DND-41 (cell line): Measurements from ENCODE around the gene ASXL2.

Experiments used
- EZH2 ChIP-seq: IDR thresholded peaks from 3 replicates; pipeline ENCODE4 v1.6.1; 2012; ENCODE audit warnings: borderline replicate concordance, low read depth, mild to moderate bottlenecking, moderate library complexity, low read length, inconsistent platforms; ENCODE audit not compliant: severe bottlenecking
- TF ChIP-seq, protein P1 (sequence below): IDR thresholded peaks from 2 replicates; pipeline ENCODE4 v1.5.1; 2012; ENCODE audit warnings: borderline replicate concordance, low read length, moderate library complexity, mild to moderate bottlenecking; ENCODE audit not compliant: poor library complexity, severe bottlenecking; ENCODE audit errors: extremely low read depth

- TF ChIP-seq, protein P1, sequence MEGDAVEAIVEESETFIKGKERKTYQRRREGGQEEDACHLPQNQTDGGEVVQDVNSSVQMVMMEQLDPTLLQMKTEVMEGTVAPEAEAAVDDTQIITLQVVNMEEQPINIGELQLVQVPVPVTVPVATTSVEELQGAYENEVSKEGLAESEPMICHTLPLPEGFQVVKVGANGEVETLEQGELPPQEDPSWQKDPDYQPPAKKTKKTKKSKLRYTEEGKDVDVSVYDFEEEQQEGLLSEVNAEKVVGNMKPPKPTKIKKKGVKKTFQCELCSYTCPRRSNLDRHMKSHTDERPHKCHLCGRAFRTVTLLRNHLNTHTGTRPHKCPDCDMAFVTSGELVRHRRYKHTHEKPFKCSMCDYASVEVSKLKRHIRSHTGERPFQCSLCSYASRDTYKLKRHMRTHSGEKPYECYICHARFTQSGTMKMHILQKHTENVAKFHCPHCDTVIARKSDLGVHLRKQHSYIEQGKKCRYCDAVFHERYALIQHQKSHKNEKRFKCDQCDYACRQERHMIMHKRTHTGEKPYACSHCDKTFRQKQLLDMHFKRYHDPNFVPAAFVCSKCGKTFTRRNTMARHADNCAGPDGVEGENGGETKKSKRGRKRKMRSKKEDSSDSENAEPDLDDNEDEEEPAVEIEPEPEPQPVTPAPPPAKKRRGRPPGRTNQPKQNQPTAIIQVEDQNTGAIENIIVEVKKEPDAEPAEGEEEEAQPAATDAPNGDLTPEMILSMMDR = no peak
- no peak for TF ChIP-seq EZH2
These were observed 101.2 kb downstream of the ASXL2 start for GRCh38 chr2:25777077-25777476.
